ENCODE results near the gene LRRC49. TPM values are rescaled to one million over a fixed set of nuclear protein-coding genes. Genes with fewer than 3 reads are reported as not detected.

LRRC49 gene
- total RNA-seq, 1 experiment from 2014 or later = 9.2 TPM

DNA sequence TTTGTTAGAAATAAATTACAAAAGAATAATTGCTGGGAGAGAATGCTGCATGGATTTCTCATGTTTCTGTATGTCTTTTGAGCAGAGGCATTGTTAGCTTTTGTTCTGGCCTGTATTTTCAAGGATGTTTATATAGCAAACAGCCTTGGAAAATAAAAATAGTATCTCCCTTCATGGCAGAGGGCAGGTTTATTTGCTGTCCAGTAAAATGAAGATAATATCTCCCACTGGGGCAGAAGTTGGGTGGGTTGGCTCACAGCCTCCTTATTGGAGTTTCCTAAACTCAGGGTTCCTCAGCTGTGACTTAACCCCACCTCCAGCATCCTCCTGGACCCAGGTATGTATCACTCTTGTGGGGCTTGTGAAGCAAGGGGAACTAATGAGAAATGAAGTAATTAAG, 178.9 kb downstream of the LRRC49 start:
- no TSS peak for BruUV-seq (replicated peaks)
- Histone ChIP-seq H3K4me3 (ENCODE audit: low read depth, low read length, poor library complexity, severe bottlenecking) (no peak overlapping the region), H3K27ac (ENCODE audit: low read depth, low read length, poor library complexity, severe bottlenecking) (no peak overlapping the region), H3K4me1 (ENCODE audit: insufficient read depth, low read length, poor library complexity, severe bottlenecking) (no peaks in the 10 kb centered on the region), H3K9me3 (ENCODE audit: low read depth, low read length, poor library complexity, severe bottlenecking) (no peaks in the 10 kb centered on the region), H3K36me3 (ENCODE audit: insufficient read depth, low read length, poor library complexity, severe bottlenecking) (no peaks in the 10 kb centered on the region), H3K27me3 (replicated peaks; ENCODE audit: insufficient read depth, low read depth, low read length, poor library complexity) (no peaks in the 10 kb centered on the region)
- CTCF ChIA-PET = no interaction called here
- DNase-seq (ENCODE audit: low spot score) = no peak
- POLR2A ChIA-PET (ENCODE audit: low non-redundant PET) = no interaction called here
- TF ChIP-seq EZH2 (IDR thresholded peaks at IDR 0.05; ENCODE audit: borderline replicate concordance, low read depth, low read length, poor library complexity, severe bottlenecking) = no peak
- TF ChIP-seq, protein P1, sequence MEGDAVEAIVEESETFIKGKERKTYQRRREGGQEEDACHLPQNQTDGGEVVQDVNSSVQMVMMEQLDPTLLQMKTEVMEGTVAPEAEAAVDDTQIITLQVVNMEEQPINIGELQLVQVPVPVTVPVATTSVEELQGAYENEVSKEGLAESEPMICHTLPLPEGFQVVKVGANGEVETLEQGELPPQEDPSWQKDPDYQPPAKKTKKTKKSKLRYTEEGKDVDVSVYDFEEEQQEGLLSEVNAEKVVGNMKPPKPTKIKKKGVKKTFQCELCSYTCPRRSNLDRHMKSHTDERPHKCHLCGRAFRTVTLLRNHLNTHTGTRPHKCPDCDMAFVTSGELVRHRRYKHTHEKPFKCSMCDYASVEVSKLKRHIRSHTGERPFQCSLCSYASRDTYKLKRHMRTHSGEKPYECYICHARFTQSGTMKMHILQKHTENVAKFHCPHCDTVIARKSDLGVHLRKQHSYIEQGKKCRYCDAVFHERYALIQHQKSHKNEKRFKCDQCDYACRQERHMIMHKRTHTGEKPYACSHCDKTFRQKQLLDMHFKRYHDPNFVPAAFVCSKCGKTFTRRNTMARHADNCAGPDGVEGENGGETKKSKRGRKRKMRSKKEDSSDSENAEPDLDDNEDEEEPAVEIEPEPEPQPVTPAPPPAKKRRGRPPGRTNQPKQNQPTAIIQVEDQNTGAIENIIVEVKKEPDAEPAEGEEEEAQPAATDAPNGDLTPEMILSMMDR (conservative IDR thresholded peaks at IDR 0.05; ENCODE audit: low read depth, low read length) = no peak
- intact Hi-C loops (cut with micrococcal nuclease; ENCODE audit: unreplicated experiment) = no loop called here

DNA sequence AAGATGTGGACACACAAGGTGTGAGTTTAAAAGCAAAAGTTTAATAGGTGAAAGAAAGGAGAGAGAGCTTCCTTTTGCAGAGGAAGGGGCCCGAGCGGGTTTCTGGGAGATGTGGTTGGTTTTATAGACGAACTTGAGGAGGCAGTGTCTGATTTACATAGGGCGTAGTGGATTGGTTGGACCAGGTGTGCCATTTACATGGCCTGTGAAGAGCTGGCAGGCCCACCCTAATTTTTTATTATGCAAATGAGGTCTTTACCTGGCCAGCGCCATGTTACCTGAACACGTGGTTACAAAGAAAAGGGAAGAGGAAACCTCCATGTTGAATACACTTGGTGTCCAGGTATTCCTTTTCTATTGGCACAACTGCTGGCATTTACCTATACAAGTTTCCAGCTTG, 179.8 kb downstream of the LRRC49 start:
- no peaks in the 10 kb centered on the region for H3K4me1 ChIP-seq (ENCODE audit: insufficient read depth, low read length, poor library complexity, severe bottlenecking)
- ChIA-PET POLR2A (ENCODE audit: low non-redundant PET) (interaction anchor here (0.6 kb wide), 1 partner anchor 294 kb away, joined by 4 read pairs; no protein-coding TSS in a partner anchor), CTCF (no interaction called here)
- BruUV-seq (replicated peaks) = no TSS peak
- H3K36me3 ChIP-seq (ENCODE audit: insufficient read depth, low read length, poor library complexity, severe bottlenecking) = no peaks in the 10 kb centered on the region
- H3K27ac ChIP-seq (ENCODE audit: low read depth, low read length, poor library complexity, severe bottlenecking) = no peak overlapping the region
- intact Hi-C loops (cut with micrococcal nuclease; ENCODE audit: unreplicated experiment) = no loop called here
- no peak overlapping the region for H3K4me3 ChIP-seq (ENCODE audit: low read depth, low read length, poor library complexity, severe bottlenecking)
- no peak for DNase-seq (ENCODE audit: low spot score)
- H3K27me3 ChIP-seq (replicated peaks; ENCODE audit: insufficient read depth, low read depth, low read length, poor library complexity) = no peaks in the 10 kb centered on the region
- H3K9me3 ChIP-seq (ENCODE audit: low read depth, low read length, poor library complexity, severe bottlenecking) = no peaks in the 10 kb centered on the region
- no peak for TF ChIP-seq EZH2 (IDR thresholded peaks at IDR 0.05; ENCODE audit: borderline replicate concordance, low read depth, low read length, poor library complexity, severe bottlenecking)
- TF ChIP-seq, protein P1 (conservative IDR thresholded peaks at IDR 0.05; ENCODE audit: low read depth, low read length) = no peak

DNA sequence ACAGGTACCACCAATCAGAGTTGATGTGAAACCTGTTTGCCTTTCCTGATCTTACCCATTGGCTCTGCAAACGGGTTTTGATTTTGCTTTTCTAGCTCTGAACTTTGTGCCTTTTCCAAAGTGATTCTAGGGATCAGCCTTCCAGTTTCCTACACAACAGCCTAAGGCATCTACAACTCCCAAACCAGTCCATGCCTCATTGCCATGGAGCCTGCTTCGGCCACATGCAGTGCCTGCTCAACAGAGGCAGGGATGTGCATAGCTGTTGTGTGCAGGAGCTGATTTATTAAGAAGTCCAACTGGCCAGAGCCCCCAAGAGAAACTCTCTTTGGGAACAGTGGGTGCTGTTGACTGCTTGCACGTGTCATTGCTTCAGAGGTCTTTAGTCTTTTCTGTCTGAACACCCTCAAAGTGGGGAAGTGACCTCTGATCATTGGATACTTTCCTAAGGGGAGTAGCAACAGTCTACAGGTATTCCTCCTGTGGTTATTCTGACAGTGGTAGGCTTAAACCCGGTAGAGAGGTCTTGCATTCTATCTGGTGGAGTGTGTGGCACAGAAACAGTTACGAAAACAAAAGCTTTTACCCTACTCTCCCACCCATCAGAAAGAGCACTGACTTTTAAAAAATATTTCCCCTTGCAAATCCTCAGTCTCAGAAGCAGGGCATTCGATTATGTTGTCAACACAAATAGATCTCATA, 186.0 kb downstream of the LRRC49 start:
- no peak overlapping the region for H3K4me3 ChIP-seq (ENCODE audit: low read depth, low read length, poor library complexity, severe bottlenecking)
- TF ChIP-seq, protein P1 (conservative IDR thresholded peaks at IDR 0.05; ENCODE audit: low read depth, low read length) = no peak
- no peak for TF ChIP-seq EZH2 (IDR thresholded peaks at IDR 0.05; ENCODE audit: borderline replicate concordance, low read depth, low read length, poor library complexity, severe bottlenecking)
- POLR2A ChIA-PET (ENCODE audit: low non-redundant PET) = no interaction called here
- no peak overlapping the region for H3K27ac ChIP-seq (ENCODE audit: low read depth, low read length, poor library complexity, severe bottlenecking)
- no TSS peak for BruUV-seq (replicated peaks)
- no peaks in the 10 kb centered on the region for H3K4me1 ChIP-seq (ENCODE audit: insufficient read depth, low read length, poor library complexity, severe bottlenecking)
- intact Hi-C loops (cut with micrococcal nuclease; ENCODE audit: unreplicated experiment) = no loop called here
- CTCF ChIA-PET = no interaction called here
- no peaks in the 10 kb centered on the region for H3K9me3 ChIP-seq (ENCODE audit: low read depth, low read length, poor library complexity, severe bottlenecking)
- H3K27me3 ChIP-seq (replicated peaks; ENCODE audit: insufficient read depth, low read depth, low read length, poor library complexity) = no peaks in the 10 kb centered on the region
- no peaks in the 10 kb centered on the region for H3K36me3 ChIP-seq (ENCODE audit: insufficient read depth, low read length, poor library complexity, severe bottlenecking)
- no peak for DNase-seq (ENCODE audit: low spot score)
